OCI-LY3 (cell line): Measurements from ENCODE around the gene FANCC.

Source experiments
- H2AFZ ChIP-seq: fragments of 200-600, 300-600 bp; shearing (Covaris generic); 2 replicates; pipeline ENCODE4 v1.6.0; 2014; ENCODE audit warnings: antibody characterized with exemption, low read depth, low read length
- H3K27ac ChIP-seq: fragments of 200-600, 300-600 bp; sonication (generic); 2 replicates; pipeline ENCODE4 v1.5.1; 2014; ENCODE audit warnings: mild to moderate bottlenecking, low read length, moderate library complexity, mixed read lengths
- H3K27me3 ChIP-seq: fragments of 200-600, 300-600 bp; sonication (generic); 2 replicates; pipeline ENCODE4 v1.6.1; 2014; ENCODE audit warnings: low read depth, low read length, mixed read lengths
- H3K36me3 ChIP-seq: fragments of 200-600, 300-600 bp; sonication (generic); replicated peaks from 2 replicates; pipeline ENCODE3; 2014; ENCODE audit warnings: low read depth, low read length, mixed read lengths
- H3K4me1 ChIP-seq: fragments of 300-600, 200-600 bp; sonication (generic); 2 replicates; pipeline ENCODE4 v1.6.1; 2014; ENCODE audit warnings: low read length, mixed read lengths
- H3K4me2 ChIP-seq: fragments of 200-600, 300-600 bp; sonication (generic); 2 replicates; pipeline ENCODE4 v1.6.1; 2014; ENCODE audit warnings: low read length, mixed read lengths
- H3K4me3 ChIP-seq: fragments of 300-600, 200-600 bp; sonication (generic); 2 replicates; pipeline ENCODE4 v1.5.1; 2014; ENCODE audit warnings: antibody characterized with exemption, mild to moderate bottlenecking, low read length, moderate library complexity
- H3K79me2 ChIP-seq: fragments of 300-600, 200-600 bp; shearing (Covaris generic); 2 replicates; pipeline ENCODE4 v1.6.1; 2014; ENCODE audit warnings: mild to moderate bottlenecking, low read length, mixed read lengths
- H3K9ac ChIP-seq: fragments of 300-600, 200-600 bp; shearing (Covaris generic); 2 replicates; pipeline ENCODE4 v1.6.0; 2014; ENCODE audit warnings: mild to moderate bottlenecking, low read length, moderate library complexity
- H3K9me3 ChIP-seq: fragments of 200-600, 300-600 bp; shearing (Covaris generic); 2 replicates; pipeline ENCODE4 v1.6.1; 2014; ENCODE audit warnings: low read length, mixed read lengths; ENCODE audit not compliant: insufficient read depth
- H4K20me1 ChIP-seq: fragments of 200-600, 300-600 bp; sonication (generic); 2 replicates; pipeline ENCODE4 v1.6.1; 2016; ENCODE audit warnings: low read length, mixed read lengths; ENCODE audit not compliant: insufficient read depth
- CTCF ChIP-seq: fragments of 200-600, 300-600 bp; sonication (generic); IDR thresholded peaks from 2 replicates; pipeline ENCODE4 v1.5.1; 2014; ENCODE audit warnings: antibody characterized with exemption, low read length, low read depth
- EZH2phosphoT487 ChIP-seq: fragments of 200-600 bp; shearing (Covaris generic); IDR thresholded peaks from 2 replicates; pipeline ENCODE4 v1.6.1; 2018; ENCODE audit warnings: antibody characterized with exemption, mixed run types, low read depth

FANCC gene

GRCh38 chr9:95360866-95361265 is 43.4 kb upstream of the FANCC start:
- Histone ChIP-seq H4K20me1 (no peaks in the 10 kb centered on the region), H3K27ac (no peak overlapping the region), H3K4me1 (no peaks in the 10 kb centered on the region), H3K36me3 (no peaks in the 10 kb centered on the region), H2AFZ (no peak overlapping the region), H3K4me3 (no peak overlapping the region), H3K9me3 (no peaks in the 10 kb centered on the region), H3K4me2 (no peak overlapping the region), H3K79me2 (no peaks in the 10 kb centered on the region), H3K27me3 (peaks cover 10% of the 10 kb centered on the region; the same call in 1 of the 2 replicates), H3K9ac (no peak overlapping the region)
- TF ChIP-seq EZH2phosphoT487, result no peak
- TF ChIP-seq CTCF, result no peak

GRCh38 chr9:95357316-95357715 is 39.8 kb upstream of the FANCC start:
- H3K36me3 ChIP-seq, result no peaks in the 10 kb centered on the region
- H3K27ac ChIP-seq, result no peak overlapping the region
- peaks cover 5% of the 10 kb centered on the region for H3K27me3 ChIP-seq
- H3K79me2 ChIP-seq, result no peaks in the 10 kb centered on the region
- no peaks in the 10 kb centered on the region for H3K4me1 ChIP-seq
- no peak overlapping the region for H3K4me2 ChIP-seq
- no peak overlapping the region for H2AFZ ChIP-seq
- H3K9ac ChIP-seq, result no peak overlapping the region
- H3K9me3 ChIP-seq, result no peaks in the 10 kb centered on the region
- no peak for TF ChIP-seq EZH2phosphoT487
- no peak for TF ChIP-seq CTCF
- no peaks in the 10 kb centered on the region for H4K20me1 ChIP-seq
- H3K4me3 ChIP-seq, result no peak overlapping the region

GRCh38 chr9:95355500-95355899 is 38.0 kb upstream of the FANCC start:
- Histone ChIP-seq H3K4me1 (no peaks in the 10 kb centered on the region), H3K79me2 (no peaks in the 10 kb centered on the region), H3K4me2 (no peak overlapping the region), H2AFZ (no peak overlapping the region), H3K27me3 (peaks cover 5% of the 10 kb centered on the region), H3K9me3 (no peaks in the 10 kb centered on the region), H3K4me3 (no peak overlapping the region), H4K20me1 (no peaks in the 10 kb centered on the region), H3K9ac (no peak overlapping the region), H3K27ac (no peak overlapping the region), H3K36me3 (no peaks in the 10 kb centered on the region)
- TF ChIP-seq EZH2phosphoT487, result no peak
- no peak for TF ChIP-seq CTCF

GRCh38 chr9:95351051-95351450 is 33.5 kb upstream of the FANCC start:
- H3K79me2 ChIP-seq, result no peaks in the 10 kb centered on the region
- H2AFZ ChIP-seq, result no peak overlapping the region
- no peaks in the 10 kb centered on the region for H3K36me3 ChIP-seq
- TF ChIP-seq CTCF (no peak), EZH2phosphoT487 (no peak)
- peaks cover 5% of the 10 kb centered on the region for H3K27me3 ChIP-seq
- no peak overlapping the region for H3K4me3 ChIP-seq
- no peak overlapping the region for H3K27ac ChIP-seq
- H3K9me3 ChIP-seq, result no peaks in the 10 kb centered on the region
- H3K9ac ChIP-seq, result no peak overlapping the region
- H3K4me2 ChIP-seq, result no peak overlapping the region
- no peaks in the 10 kb centered on the region for H3K4me1 ChIP-seq
- H4K20me1 ChIP-seq, result no peaks in the 10 kb centered on the region
